Measurements from ENCODE around the gene RXFP4.

The RXFP4 gene

DNA sequence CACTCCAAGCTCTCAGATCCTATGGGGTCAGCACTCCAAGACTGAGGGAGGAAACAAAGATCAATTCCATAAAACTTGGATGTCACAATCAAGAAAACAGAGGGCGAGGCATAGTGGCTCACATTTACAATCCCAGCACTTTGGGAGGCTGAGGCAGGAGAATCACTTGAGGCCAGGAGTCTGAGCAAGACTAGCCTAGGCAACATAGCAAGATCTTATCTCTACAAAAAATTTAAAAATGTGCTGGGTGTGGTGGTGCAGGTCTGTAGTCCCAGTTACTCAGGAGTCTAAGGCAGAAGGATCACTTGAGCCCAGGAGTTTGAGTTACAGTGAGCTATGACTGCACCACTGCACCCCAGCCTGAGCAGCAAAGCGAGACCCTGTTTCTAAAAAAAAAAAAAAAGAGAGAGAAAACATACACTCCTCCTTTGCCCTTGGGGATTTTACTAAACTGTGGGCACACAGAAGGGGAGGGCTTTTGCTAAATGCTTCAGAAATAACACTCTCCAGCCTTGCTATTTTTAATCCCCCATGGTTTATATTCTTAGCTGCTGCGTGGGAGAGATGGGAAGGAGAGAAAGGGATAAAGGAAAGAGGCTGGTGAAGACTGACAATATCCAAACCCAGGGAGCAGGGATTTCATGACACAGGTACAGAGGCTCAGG, 18.8 kb downstream of the RXFP4 start:
- DNase-seq (ENCODE audit: low read depth) = no peak

DNA sequence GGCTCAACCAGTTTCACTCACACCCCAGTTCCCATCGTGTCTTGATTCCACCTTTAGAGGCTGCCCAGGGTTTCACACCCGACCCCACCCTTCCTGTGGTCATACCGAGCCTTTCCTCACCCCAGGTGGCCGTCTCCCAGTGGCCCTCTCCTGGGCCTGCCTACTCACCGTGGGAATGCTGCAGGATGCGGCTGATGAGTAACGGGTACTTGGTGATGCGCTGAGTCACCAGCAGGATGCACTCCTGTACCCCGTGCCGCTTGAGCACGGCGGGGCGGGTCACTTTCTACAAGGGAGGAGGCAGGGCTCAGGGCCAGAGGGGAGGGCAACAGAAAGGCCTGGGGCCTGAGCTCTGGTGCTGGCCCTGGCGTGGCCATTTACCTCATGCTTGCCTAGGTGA, 20.5 kb downstream of the RXFP4 start:
- no peak for DNase-seq (ENCODE audit: low read depth)

DNA sequence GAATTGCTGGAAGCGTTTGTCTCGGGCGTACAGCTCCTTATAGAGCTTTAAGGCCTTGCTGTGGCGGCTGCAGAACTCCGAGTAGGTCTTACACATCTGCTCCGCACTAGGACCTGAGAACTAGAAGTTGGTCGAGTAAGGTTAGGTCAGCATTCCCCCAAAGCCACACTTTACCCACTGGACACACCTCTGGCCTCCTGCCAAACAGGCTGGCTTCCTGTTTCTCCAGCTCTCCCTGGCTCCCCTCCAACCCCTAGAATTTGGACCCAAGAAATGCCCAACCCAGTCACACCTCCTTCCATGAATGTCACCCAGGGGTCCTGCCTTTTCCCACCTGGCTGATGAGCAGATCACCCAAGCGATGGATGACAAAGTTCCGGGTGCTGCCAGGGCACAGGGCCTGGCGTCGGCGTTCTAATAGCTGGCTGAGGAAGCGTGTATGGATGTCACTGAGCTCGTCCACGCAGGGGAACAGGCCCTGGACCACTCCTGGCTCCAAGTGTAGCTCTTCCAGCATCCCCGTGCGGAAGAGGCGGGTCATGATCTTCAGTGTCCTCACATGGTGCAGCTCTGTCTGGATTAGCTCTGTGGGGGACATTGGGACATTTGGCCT, 21.3 kb downstream of the RXFP4 start:
- no peak for DNase-seq (ENCODE audit: low read depth)

DNA sequence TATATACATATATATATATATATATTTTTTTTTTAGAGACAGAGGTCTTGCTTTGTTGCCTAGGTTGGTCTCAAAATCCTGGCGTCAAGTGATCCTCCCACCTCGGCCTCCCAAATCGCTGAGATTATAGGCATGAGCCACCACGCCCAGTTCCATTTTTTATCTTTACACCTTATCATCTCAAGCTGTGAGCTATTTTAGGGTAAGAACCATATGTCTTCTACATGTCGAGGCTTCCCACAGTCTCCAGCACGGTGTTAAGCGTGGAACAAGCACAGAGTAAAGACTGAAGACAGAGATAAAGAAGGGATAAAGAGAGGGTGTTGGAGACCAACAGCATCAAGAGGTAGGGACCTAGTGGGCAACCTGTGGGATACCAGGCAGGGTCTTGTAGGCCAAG, 22.8 kb downstream of the RXFP4 start:
- DNase-seq (ENCODE audit: low read depth) = no peak

DNA sequence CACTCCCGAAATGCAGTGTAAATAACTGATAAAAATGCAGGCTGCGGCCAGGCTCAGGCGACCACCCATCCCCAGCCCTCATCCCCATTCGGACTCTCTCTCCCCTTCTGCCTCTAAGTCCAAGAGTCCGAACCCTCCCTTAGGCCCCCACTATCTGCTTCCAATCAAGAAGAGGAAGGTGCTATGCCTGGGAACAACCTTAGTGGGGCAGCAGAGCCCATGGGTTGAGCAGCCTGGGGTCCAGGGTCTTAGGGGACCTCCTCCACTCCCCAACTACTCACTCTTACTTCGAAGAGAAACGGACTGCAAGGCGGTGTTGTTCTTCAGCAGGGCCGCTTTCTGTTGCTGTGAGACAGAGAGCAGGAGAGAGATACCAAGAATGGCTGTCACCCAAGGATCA, 24.7 kb downstream of the RXFP4 start:
- DNase-seq (ENCODE audit: low read depth) = no peak

DNA sequence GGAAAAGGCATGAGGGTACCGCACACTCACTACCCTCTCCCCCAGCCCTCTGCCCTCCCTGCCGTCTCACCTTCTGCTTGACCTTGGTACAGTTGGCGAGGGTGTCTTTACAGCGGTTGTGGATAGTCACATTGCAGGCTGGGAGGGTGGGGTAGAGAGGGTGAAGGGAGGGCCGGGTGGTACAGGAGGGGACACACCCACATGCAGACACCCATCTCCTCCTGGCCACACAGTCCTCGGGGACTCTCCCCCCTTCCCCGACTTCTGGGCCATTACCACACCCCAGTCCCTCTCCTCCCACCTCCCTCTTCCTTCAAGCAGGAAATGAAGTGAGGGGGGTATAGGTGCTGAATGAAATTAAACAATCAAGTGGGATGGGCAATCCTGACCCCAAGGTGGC, 25.3 kb downstream of the RXFP4 start:
- no peak for DNase-seq (ENCODE audit: low read depth)

DNA sequence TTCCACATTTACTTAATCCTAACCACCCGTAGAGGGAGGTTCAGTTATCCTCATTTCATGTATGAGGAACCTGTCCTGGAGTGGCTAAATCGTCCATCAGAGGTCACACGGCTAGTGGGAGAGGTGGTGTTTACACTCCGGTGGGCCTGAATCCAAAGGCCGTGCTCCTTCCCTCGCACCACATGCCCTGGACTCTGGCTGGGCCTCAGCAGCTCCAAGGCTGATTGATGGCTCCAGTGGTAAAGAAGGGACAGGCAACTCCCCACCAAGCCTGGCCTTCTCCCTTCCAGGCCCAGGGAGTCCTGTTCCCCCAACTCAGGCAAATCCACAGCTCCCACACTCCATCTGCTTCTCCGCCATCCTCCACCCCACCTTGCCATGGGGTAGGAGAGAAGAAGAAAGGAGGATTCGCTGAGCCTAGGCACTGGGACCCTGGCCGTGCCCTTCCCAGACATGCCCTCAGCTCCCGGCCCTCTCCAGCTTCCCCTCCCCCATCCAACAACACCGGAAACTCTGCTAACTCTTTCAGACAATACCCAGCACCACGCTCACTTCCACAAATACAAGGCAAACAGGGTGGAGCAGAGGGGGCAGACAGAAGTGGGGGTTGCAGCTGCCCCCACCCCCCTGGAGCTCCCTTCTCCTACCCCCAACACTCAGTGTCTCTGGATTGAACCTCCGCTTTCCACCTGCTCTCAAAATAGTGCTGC, 26.1 kb downstream of the RXFP4 start:
- no peak for DNase-seq (ENCODE audit: low read depth)

DNA sequence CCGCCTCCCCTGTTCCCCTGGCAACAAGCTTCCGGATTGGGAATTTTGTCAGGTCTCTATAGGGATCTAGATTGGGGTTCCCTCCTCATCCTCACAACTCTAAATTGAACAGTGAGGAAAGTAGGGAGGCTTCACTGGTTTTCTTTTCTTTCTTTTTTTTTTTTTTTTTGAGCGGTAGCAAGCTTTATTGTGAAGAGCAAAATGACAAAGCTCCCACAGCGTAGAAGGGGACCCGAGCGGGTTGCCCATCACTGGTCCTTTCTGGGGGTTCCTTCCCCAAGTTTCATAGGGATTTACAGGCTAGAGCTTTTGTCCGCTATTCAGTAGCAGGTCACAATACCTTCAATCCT, 26.6 kb downstream of the RXFP4 start:
- no peak for DNase-seq (ENCODE audit: low read depth)

DNA sequence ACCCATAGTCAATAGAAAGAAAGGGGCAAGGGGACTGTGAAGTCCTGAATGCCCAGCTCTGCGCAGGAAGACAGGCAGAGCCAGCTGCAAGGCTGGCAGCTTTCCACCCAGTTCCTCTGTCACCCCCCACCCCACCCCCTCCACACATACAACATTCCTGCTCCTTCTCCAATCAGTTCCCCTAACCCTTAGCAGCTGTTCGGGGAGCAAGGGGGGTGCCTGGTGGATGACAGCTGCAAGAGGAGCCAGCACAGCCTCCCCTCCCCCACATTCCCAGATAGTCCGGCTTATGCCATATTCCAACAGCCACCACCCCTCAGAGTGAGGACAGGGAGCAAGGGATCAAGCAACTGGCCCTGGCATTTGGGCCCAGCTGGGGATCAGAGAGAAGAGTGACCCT, 27.2 kb downstream of the RXFP4 start:
- DNase-seq (ENCODE audit: low read depth) = no peak

DNA sequence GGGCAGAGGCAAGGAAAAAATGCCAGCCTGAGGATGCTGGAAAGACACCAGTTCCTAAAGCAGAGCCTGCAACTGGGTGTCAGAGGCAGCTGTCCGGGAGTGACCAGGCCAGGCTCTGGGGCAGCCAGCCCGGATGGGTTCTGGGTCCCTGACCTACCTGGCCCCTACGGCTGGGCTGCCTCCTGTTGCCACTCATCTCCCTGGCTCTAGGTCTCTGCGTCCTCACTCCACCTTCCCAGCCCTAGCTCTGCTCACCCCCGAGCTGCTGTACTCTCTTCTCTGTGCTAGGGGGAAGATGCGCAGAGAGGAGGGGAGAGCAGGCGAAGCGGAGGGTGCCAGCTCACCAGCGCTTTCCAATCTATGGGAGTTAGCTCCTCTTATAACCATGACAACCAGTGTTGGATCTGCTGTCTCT, 27.9 kb downstream of the RXFP4 start:
- DNase-seq (ENCODE audit: low read depth) = no peak

DNA sequence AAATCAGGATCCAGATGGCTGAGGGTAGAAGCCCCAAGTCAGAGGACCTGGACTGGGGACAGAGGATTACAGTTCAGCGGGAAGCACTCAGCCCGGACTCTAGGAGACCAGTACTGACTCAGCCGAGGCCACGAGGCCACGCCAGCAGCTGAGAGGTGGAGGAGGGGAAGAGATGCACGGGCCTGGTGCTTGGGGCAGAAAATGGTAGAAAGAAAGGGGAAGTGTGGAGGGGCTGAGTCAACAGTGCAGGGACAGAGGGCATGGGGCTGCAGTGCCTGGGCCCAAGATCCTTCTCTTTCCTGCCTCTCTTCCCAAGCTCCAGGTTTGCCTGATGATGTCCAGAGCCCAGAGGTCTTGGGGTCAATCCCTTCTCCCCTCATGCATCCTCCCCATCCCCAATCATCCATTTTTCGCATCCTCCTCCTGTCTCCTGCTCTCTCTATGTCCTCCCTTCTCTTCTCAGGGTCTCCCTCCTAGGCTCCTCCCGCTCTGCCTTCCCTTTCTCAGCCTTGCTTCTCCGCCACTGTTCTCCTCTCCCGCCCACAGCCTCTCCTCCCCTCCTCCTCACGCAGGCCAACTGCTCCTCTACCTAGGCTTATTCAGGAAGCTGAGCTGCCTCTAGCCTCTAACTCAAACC, 29.2 kb downstream of the RXFP4 start:
- no peak for DNase-seq (ENCODE audit: low read depth)

DNA sequence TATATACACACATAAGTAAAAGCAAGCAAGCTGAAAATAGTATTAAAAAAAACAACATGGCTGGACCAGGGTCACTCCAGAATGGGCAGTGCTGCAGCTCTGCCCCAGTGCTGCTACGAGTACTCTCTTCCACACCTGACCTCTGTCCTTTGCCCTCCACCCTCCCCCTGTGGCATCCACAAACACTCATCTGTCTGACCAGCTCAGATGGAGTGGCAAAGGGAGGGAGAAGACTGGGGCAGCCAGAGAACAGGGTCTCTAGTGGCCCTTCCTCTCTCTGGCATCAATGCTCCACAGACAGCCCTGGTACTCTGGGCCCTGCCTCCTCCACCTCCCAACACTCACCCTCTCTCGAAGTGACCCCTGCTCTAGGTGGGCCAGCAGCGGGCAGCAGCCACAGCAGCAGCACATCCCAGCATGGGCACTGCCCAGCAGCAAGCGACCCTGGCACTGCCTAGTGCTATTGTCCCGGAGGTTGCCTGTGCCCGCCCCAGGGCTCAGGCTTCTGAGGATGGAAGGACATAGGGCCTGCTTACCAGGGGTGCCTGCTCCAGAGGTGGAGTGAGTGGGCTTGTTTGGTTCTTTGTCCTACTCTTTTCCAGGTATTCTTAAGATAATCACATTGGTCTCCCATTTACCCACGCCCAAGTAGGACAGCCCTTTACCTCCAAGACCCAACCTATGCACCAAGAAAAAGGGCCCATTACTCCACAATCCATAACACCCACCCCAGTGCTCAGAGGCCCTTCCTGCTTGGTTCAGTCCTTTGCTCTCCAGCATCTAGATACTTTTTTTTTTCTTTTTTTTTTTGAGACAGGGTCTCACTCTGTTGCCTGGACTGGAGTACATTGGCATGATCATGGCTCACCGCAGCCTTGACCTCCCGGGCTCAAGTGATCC, 30.7 kb downstream of the RXFP4 start:
- no peak for DNase-seq (ENCODE audit: low read depth)

DNA sequence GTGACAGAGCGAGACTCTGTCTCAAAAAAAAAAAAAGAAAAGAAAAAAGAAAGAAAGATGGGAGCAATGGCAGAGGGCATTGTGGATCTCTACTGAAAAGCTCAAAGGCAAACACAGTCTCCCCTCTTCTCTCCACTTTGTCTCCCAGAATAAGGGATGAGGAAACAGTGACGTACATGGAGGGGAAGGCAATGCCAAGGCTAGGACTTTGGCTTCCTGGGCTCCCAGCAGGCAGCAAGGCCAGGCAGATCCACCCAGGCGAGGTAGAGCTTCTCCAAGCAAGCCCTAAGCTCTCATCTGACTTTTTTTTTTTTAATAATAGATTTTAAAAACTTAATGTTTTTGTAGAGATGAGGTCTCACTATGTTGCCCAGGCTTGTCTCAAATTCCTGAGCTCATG, 32.3 kb downstream of the RXFP4 start:
- no peak for DNase-seq (ENCODE audit: low read depth)

DNA sequence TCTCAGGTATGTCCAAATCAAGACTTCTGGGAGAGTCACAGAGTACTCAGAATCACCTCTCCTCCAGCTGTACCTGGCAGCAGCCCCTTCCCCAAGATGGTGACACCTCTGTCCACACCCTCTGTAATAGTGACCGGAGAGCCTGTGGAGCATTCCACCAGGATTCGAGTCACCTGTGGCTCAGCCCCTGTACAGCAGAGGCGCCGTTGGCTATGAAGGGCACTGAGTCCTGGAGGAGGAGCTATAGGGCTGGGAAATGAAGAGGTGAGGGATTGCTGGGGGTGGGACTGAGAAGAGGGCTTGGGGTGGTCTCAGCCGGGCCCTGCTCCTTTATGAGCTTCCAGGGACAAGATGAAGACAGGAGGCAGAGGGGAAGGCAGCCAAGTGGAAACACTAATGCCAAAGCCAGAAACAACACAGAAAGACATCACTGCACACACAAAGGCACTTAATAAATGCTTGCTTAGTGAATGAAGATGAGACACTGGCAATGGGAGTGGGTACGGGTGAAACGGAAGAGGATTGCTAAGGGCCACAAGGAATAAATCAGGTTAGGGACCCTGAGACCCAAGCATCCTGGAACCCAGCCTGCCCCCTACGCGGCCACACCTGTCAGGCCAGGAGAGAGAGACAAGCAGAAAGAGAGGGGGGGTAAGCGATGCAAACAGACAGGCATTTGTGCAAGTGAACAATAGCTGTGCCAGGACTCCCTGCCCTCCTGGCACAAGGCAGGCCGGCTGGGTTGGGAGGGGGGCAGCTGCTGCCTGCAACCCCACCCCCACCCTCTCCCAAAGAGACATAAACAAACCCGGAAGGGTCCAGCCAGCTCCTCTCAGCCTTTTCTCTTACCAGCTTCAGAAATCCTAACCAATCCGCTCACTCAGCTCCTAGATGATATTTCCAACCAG, 33.0 kb downstream of the RXFP4 start:
- no peak for DNase-seq (ENCODE audit: low read depth)

DNA sequence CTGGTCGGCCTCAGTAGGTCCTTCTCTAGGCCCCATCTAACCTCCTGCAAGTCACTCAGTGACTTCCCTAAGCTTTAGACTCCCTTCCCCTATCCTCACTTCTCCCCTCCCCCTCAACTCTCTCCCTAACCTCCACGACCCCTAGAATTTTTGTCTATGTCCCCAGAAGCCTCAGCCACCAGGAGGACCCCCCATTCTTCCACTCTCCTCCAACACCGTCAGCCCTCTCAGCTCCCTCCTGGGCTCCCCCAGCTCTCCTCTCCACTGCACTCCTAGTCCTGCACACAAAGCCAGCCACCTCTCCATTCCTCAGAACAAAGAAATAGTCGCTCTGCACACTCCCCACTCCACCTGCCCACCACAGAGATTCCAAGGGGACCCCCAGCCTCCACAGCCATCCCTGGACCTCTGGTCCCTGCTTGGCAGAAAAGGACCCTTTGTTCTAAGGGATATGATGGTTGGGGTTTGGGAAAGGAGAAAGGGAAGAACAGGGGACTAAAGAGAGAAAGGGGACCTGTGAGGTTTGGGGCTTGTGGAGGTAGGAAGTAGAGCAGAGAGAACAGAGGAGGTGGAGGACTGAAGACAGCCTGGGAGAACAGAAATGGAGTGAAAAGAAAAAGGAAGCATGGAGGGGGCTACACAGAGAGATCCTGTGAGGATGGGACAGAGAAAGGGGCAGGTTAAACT, 34.1 kb downstream of the RXFP4 start:
- no peak for DNase-seq (ENCODE audit: low read depth)

DNA sequence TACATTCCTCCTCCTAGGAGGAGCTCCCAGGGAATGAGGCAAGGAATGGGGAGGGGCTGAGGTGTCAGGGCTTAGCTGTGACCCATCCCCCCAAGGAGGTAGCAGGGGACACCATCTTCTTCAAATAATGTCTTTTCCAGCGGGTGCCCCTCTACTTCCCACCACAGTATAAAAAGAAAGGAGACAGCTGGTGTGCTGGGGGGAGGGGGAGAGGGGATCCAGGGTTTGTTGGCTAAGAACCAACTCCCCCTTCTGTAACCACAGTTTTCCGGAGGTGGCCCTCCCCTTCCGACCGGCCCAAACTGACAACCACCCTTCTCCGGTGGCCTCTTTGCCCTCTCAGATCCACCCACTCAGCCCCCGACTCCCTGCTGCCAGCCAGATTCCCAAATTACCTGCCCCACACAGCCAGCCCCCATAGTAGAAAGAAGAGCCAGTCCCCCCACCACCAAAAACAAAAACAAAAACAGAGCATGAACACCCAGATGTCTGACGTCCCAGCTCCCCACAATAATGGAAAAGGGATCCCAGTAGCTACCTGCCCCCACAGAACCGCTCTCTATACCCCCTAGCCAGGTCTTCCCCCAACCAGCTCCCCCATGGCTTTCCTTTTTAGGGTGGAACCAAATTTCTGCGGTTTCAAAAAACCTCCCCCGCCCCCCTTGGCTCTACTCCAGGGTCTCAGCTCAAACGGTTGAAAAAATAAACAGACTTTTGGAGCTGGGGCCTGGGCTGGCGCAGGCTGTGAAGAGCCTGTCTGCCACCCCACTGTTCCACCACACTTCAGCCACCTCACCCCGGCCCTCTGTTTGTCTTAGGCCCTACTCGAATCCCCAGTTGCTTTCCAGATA, 34.8 kb downstream of the RXFP4 start:
- DNase-seq (ENCODE audit: low read depth) = no peak

DNA sequence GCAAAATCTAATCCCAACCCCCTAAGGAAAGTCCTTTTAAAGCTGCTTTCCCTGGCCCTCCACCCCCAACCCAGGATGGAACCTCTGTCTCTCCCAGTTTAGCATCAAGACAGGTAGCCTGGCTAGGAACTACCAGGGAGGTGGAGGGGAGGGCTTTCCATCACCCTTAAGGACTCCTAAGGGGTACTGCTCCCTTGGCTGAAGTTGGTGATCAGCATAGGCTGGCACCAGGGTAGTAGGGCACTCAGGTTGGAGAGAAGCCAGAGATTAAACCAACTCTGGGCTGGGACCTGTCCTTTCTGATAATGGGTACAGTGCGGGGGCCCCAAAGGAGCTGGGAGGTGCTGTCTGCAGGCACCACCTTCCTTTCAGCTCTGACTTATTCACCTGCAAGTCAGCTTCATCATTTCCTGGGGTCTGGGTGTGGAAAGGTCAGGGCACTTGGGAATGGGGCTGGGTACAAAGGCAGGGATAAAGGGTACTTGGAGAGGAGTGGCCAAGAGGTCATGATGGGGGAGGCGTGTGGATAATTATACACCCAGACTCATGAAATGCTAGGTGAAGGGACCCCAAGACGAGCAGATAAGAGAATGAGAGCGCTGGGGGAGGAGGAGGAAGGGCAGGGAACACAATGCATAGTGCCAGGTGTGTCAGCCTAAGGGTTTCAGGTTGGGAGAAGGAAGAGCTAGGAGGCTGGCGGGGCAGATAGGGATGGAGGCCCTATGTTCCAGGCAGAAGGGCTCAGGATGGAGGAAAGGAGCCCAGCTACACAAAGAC, 35.7 kb downstream of the RXFP4 start:
- no peak for DNase-seq (ENCODE audit: low read depth)

DNA sequence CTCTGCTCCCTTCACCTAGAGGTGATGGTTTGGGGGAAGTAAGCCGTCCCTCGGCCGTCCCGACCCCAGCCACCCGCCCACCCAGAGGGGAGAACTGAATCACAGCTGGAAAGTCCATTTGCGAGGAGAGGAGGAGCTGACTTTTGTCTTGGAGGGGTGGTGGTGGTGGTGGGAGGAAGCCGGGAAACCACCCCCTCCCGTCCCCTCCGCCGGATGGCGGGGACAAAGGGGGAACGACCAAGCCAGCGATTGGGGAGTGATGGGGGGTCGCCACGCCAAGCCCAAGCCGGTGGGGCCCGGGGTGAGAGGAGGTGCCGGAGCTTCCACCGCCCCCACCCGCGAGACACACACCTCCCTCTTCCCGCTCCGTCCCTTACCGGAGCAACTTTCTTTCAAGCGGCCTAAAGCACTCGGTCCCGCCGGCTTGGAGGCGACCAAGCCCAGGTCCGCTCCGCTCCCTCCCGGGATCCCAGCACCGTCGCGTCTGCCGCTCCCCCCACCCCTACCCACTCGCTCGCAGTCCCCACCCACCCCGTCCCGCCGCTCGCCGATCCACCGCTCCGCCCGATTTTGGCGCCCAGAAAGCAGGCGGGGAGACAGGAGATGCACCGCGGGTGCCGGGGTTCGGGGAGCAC, 36.4 kb downstream of the RXFP4 start:
- peak; percentile 62 for DNase-seq (ENCODE audit: low read depth)

All from activated T-cell treated with anti-CD3 and anti-CD28 coated beads for 48 hours (primary cell).